Fibroblast of lung (primary cell): Measurements from ENCODE around the gene TMEM184A. TPM values are rescaled to one million over a fixed set of nuclear protein-coding genes. Genes with fewer than 3 reads are reported as not detected.

Experiments
- DNase-seq, 2 donors: peaks; one replicate each; pipeline versions ENCODE4 v3.0.0 to v3.0.0-alpha.2; 2010; ENCODE audit warnings: low read depth in 2 of 2
- H2AFZ ChIP-seq: 2 replicates; pipeline ENCODE4 v1.5.1; 2012; ENCODE audit warnings: low read length, control low read depth, inconsistent platforms
- H3K27ac ChIP-seq: 2 replicates; pipeline ENCODE4 v1.5.1; 2011; ENCODE audit warnings: low read length, control low read depth; ENCODE audit not compliant: insufficient read depth
- H3K27me3 ChIP-seq: 2 replicates; pipeline ENCODE4 v1.5.1; 2011; ENCODE audit warnings: mild to moderate bottlenecking, low read length; ENCODE audit not compliant: control insufficient read depth, insufficient read depth
- H3K36me3 ChIP-seq: 2 replicates; pipeline ENCODE4 v1.5.1; 2011; ENCODE audit warnings: low read length; ENCODE audit not compliant: control insufficient read depth, insufficient read depth
- H3K4me1 ChIP-seq: 2 replicates; pipeline ENCODE4 v1.5.1; 2011; ENCODE audit warnings: low read length; ENCODE audit not compliant: control insufficient read depth, insufficient read depth; ENCODE audit errors: extremely low read depth
- H3K4me2 ChIP-seq: 2 replicates; pipeline ENCODE4 v1.5.1; 2011; ENCODE audit warnings: low read length, control low read depth; ENCODE audit not compliant: insufficient read depth; ENCODE audit errors: extremely low read depth
- H3K4me3 ChIP-seq, 4 experiments: fragments of 200-600 bp in 1 of 4; sonication (generic) in 1 of 4; replicated peaks in 1 of 4; 2 replicates each; pipeline ENCODE4 v1.5.1; 2011 to 2016; ENCODE audit warnings: low read length in 4 of 4, low read depth in 3 of 4, mild to moderate bottlenecking in 3 of 4, control low read depth in 2 of 4, inconsistent platforms in 1 of 4, mixed read lengths in 1 of 4; ENCODE audit not compliant: insufficient read depth in 1 of 4; ENCODE audit errors: control extremely low read depth in 1 of 4
- H3K79me2 ChIP-seq: 2 replicates; pipeline ENCODE4 v1.5.1; 2012; ENCODE audit warnings: mild to moderate bottlenecking, low read length, inconsistent platforms; ENCODE audit not compliant: control insufficient read depth, insufficient read depth
- H3K9ac ChIP-seq: 2 replicates; pipeline ENCODE4 v1.5.1; 2011; ENCODE audit warnings: mild to moderate bottlenecking, low read length, control low read depth; ENCODE audit not compliant: insufficient read depth
- H3K9me3 ChIP-seq: 2 replicates; pipeline ENCODE4 v1.5.1; 2012; ENCODE audit warnings: low read depth, low read length; ENCODE audit not compliant: control insufficient read depth, insufficient read depth
- H4K20me1 ChIP-seq: 2 replicates; pipeline ENCODE4 v1.5.1; 2011; ENCODE audit warnings: low read length; ENCODE audit not compliant: control insufficient read depth, insufficient read depth; ENCODE audit errors: extremely low read depth
- EZH2 ChIP-seq: IDR thresholded peaks from 2 replicates; pipeline ENCODE4 v1.5.1; 2012; ENCODE audit warnings: low read length, control low read depth, mild to moderate bottlenecking; ENCODE audit errors: missing control alignments
- polyA plus RNA-seq, 2 donors: library from polyadenylated mRNA; depleted of rRNA in 1 of 2; stranded (reverse) in 1 of 2; unstranded in 1 of 2; fragments of >200 nt; gene quantifications; 2 replicates each; pipeline ENCODE4 v1.2.1, GENCODE V29; 2011 to 2012; ENCODE audit warnings: missing spikeins in 1 of 2
- total RNA-seq: library from RNA; depleted of rRNA; stranded (reverse); fragments of >200 nt; gene quantifications from 2 replicates; pipeline ENCODE4 v1.2.1, GENCODE V29; 2014
- TF ChIP-seq, protein P1 (sequence below), 2 donors: IDR thresholded peaks in 1 of 2; conservative IDR thresholded peaks in 1 of 2; 1 replicate in 1 of 2; 2 replicates in 1 of 2; pipeline ENCODE4 v1.5.1; 2011 to 2012; ENCODE audit warnings: low read length in 2 of 2, control low read depth in 1 of 2, inconsistent platforms in 1 of 2, low read depth in 1 of 2, mild to moderate bottlenecking in 1 of 2

Gene TMEM184A
- total and polyA plus RNA-seq, 2 donors (not counting 1 experiment from before 2014, with no cell fraction given), result under 0.01 to 0.05 TPM

DNA sequence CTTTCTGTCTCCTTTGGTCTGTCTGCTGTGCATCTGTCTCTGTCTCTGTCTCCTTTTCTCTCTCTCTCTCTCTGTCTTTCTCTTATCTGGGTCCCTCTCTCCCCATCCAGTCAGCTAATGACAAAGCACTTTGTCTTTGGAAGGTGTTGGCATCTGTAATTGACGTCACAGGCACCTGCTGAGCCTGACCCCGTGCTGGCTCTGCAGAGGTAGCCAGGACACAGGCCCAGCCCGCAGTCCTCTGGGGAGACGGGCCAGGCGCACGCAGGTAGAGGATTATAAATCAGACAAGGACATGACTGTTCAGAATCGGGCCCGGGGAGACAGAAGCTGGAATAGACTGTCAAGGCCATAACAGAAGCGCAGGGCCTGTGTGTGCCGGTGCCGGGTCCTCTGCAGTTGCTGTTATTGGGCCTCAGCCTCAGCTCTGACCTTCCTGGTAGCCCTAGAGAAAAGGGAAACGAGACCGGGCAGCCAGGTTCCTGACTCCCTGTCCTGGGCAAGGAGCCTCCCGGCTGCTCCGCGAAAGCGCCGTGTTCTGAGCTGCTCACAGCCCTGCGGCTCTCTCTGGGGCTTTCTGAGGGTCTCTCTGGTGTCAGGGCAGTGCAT lies 24.5 kb upstream of the TMEM184A start:
- Histone ChIP-seq H3K4me1 (no peaks in the 10 kb centered on the region), H3K36me3 (no peaks in the 10 kb centered on the region), H3K4me2 (no peak overlapping the region), H3K27me3 (no peaks in the 10 kb centered on the region), H3K9ac (no peak overlapping the region), H2AFZ (no peak overlapping the region), H3K27ac (no peak overlapping the region), H4K20me1 (no peaks in the 10 kb centered on the region), H3K79me2 (no peaks in the 10 kb centered on the region), H3K9me3 (no peaks in the 10 kb centered on the region), H3K4me3 (no peak overlapping the region)
- TF ChIP-seq, protein P1, sequence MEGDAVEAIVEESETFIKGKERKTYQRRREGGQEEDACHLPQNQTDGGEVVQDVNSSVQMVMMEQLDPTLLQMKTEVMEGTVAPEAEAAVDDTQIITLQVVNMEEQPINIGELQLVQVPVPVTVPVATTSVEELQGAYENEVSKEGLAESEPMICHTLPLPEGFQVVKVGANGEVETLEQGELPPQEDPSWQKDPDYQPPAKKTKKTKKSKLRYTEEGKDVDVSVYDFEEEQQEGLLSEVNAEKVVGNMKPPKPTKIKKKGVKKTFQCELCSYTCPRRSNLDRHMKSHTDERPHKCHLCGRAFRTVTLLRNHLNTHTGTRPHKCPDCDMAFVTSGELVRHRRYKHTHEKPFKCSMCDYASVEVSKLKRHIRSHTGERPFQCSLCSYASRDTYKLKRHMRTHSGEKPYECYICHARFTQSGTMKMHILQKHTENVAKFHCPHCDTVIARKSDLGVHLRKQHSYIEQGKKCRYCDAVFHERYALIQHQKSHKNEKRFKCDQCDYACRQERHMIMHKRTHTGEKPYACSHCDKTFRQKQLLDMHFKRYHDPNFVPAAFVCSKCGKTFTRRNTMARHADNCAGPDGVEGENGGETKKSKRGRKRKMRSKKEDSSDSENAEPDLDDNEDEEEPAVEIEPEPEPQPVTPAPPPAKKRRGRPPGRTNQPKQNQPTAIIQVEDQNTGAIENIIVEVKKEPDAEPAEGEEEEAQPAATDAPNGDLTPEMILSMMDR (conservative IDR thresholded peaks at IDR 0.05 in 1 of 2, IDR thresholded peaks at IDR 0.05 in 1 of 2; ENCODE audit: low read depth in 1 of 2, low read length in 2 of 2), result no peak
- TF ChIP-seq EZH2, result no peak
- DNase-seq, result no peak

DNA sequence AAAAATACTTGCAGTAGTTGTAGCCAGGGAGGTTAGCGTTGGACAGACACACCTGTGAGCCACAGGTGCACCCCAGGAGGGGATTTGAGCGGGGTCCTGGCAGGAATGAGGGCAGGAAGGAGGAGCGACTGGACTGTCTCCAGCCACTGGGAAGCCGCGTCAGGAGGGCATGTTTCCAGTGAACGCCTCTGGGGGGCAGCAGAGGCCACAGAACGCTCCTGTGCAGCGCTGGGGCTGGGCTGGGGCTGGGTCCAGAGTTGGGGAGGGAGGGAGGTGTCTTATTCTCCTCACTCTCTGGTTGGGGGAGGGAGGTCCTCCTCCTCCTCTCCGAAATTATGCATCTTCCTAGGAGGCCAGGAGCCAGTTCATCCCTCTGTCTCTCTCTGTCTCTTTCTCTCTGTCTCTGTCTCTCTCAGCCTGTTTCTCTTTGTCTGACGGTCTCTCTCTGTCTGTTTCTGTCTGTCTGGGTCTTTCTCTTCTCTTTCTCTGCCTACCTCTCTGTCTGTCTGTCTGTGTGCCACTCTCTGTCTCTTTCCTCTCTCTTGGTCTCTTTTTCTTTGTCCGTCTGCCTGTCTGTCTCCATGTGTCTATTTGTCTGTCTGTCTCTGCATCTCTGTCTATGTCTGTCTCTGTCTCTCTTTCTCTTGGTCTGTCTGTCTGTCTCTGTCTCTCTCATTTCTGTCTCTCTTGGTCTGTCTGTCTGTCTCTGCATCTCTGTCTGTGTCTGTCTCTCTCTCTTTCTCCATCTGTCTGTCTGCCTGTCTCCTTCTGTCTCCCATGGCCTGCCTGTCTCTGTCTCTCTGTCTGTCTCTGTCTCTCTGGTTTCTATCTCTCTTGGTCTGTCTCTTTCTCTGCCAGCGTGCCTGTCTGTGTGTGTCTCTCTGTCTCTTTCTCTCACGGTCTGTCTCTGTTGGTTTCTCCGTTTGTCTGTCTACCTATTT lies 23.7 kb upstream of the TMEM184A start:
- Histone ChIP-seq H3K4me2 (no peak overlapping the region), H3K36me3 (no peaks in the 10 kb centered on the region), H3K27ac (no peak overlapping the region), H3K79me2 (no peaks in the 10 kb centered on the region), H3K4me1 (no peaks in the 10 kb centered on the region), H3K9me3 (no peaks in the 10 kb centered on the region), H4K20me1 (no peaks in the 10 kb centered on the region), H3K9ac (no peak overlapping the region), H2AFZ (no peak overlapping the region), H3K27me3 (no peaks in the 10 kb centered on the region), H3K4me3 (no peak overlapping the region)
- TF ChIP-seq EZH2, result no peak
- TF ChIP-seq, protein P1 (conservative IDR thresholded peaks at IDR 0.05 in 1 of 2, IDR thresholded peaks at IDR 0.05 in 1 of 2; ENCODE audit: low read depth in 1 of 2, low read length in 2 of 2), result peak; percentile 74 to 81
- peak; percentile 33 to 55 for DNase-seq

DNA sequence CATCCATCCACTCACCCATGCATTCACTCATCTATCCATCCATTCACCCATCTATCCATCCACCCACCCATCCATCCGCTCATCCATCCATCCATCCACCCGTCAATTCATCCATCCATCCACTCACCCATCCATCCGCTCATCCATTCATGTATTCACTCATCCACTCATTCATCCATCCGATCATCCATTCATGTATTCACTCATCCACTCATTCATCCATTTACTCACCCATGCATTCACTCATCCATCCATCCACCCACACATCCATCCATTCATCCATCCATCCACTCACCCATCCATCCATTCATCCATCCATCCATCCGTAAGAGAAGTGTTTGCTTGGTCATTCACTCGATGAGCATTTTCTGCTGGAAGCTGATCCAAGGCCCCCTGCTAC lies 22.5 kb upstream of the TMEM184A start:
- DNase-seq, result no peak
- Histone ChIP-seq H3K36me3 (no peaks in the 10 kb centered on the region), H3K4me3 (no peak overlapping the region), H3K9me3 (no peaks in the 10 kb centered on the region), H3K27me3 (no peaks in the 10 kb centered on the region), H2AFZ (no peak overlapping the region), H4K20me1 (no peaks in the 10 kb centered on the region), H3K79me2 (no peaks in the 10 kb centered on the region), H3K4me1 (no peaks in the 10 kb centered on the region), H3K27ac (no peak overlapping the region), H3K4me2 (no peak overlapping the region), H3K9ac (no peak overlapping the region)
- TF ChIP-seq, protein P1 (conservative IDR thresholded peaks at IDR 0.05 in 1 of 2, IDR thresholded peaks at IDR 0.05 in 1 of 2; ENCODE audit: low read depth in 1 of 2, low read length in 2 of 2), result no peak
- no peak for TF ChIP-seq EZH2
